Mesenchymal stem cell (in vitro differentiated cells and primary cell): ENCODE results near the gene CLEC19A.
"Not testable (repeated sequence)": the region's sequence is repeated elsewhere in the genome, so short reads cannot be mapped to it uniquely, and the experiment has no call there.

ENCODE experiments used
- DNase-seq: peaks from one replicate; pipeline ENCODE4 v3.0.0-alpha.2; 2013
- H2AFZ ChIP-seq: one replicate; pipeline ENCODE4 v1.6.1; 2013; ENCODE audit warnings: low read depth, mild to moderate bottlenecking, control low read depth, inconsistent platforms, low read length, moderate library complexity
- H2AK5ac ChIP-seq: 2 replicates; pipeline ENCODE4 v1.6.1; 2013; ENCODE audit warnings: low read length, moderate library complexity, mild to moderate bottlenecking, inconsistent platforms; ENCODE audit not compliant: severe bottlenecking
- H2BK120ac ChIP-seq: one replicate; pipeline ENCODE4 v1.6.1; 2013; ENCODE audit warnings: low read depth, mild to moderate bottlenecking, inconsistent platforms, low read length, moderate library complexity
- H2BK12ac ChIP-seq, 2 experiments: one replicate each; pipeline ENCODE4 v1.6.1; 2013; ENCODE audit warnings: inconsistent platforms in 2 of 2, low read length in 2 of 2, mild to moderate bottlenecking in 2 of 2, moderate library complexity in 2 of 2, control low read depth in 1 of 2
- H2BK15ac ChIP-seq: one replicate; pipeline ENCODE4 v1.6.1; 2013; ENCODE audit warnings: mild to moderate bottlenecking, low read depth, inconsistent platforms; ENCODE audit not compliant: poor library complexity, severe bottlenecking
- H2BK5ac ChIP-seq: 2 replicates; pipeline ENCODE4 v1.6.1; 2013; ENCODE audit warnings: low read depth, mild to moderate bottlenecking, low read length, control low read depth, inconsistent platforms; ENCODE audit not compliant: poor library complexity, severe bottlenecking
- H3K14ac ChIP-seq, 2 experiments: one replicate each; pipeline ENCODE4 v1.6.1; 2013; ENCODE audit warnings: inconsistent platforms in 2 of 2, low read length in 2 of 2, control low read depth in 1 of 2, mild to moderate bottlenecking in 1 of 2, moderate library complexity in 1 of 2
- H3K18ac ChIP-seq, 2 experiments: one replicate each; pipeline ENCODE4 v1.6.1; 2013; ENCODE audit warnings: inconsistent platforms in 2 of 2, low read length in 2 of 2, control low read depth in 1 of 2, low read depth in 1 of 2, mild to moderate bottlenecking in 1 of 2
- H3K23ac ChIP-seq, 2 experiments: one replicate each; pipeline ENCODE4 v1.6.1; 2013; ENCODE audit warnings: inconsistent platforms in 2 of 2, low read length in 2 of 2, mild to moderate bottlenecking in 2 of 2, moderate library complexity in 2 of 2, control low read depth in 1 of 2
- H3K27ac ChIP-seq: 2 replicates; pipeline ENCODE4 v1.5.1; 2013; ENCODE audit warnings: mild to moderate bottlenecking, moderate library complexity, low read length, control low read depth, inconsistent platforms; ENCODE audit not compliant: poor library complexity, severe bottlenecking
- H3K27me3 ChIP-seq, 2 experiments: 2 replicates each; pipeline versions ENCODE4 v1.6.1 to v1.7.0; 2013; ENCODE audit warnings: low read length in 2 of 2, mild to moderate bottlenecking in 2 of 2, moderate library complexity in 2 of 2, control low read depth in 1 of 2, inconsistent platforms in 1 of 2; ENCODE audit not compliant: control insufficient read depth in 1 of 2, insufficient read depth in 1 of 2
- H3K36me3 ChIP-seq, 2 experiments: 2 replicates each; pipeline versions ENCODE4 v1.6.1 to v1.7.0; 2013; ENCODE audit warnings: low read length in 2 of 2, control low read depth in 1 of 2, inconsistent platforms in 1 of 2, low read depth in 1 of 2, mild to moderate bottlenecking in 1 of 2; ENCODE audit not compliant: insufficient read depth in 2 of 2, control insufficient read depth in 1 of 2
- H3K4ac ChIP-seq, 2 experiments: one replicate each; pipeline ENCODE4 v1.6.1; 2013; ENCODE audit warnings: inconsistent platforms in 2 of 2, low read length in 2 of 2, mild to moderate bottlenecking in 2 of 2, moderate library complexity in 2 of 2, control low read depth in 1 of 2, low read depth in 1 of 2
- H3K4me1 ChIP-seq: 2 replicates; pipeline ENCODE4 v1.6.1; 2013; ENCODE audit warnings: low read depth, low read length, control low read depth; ENCODE audit not compliant: control insufficient read depth, insufficient read depth
- H3K4me2 ChIP-seq: 2 replicates; pipeline ENCODE4 v1.6.1; 2013; ENCODE audit warnings: low read length, mild to moderate bottlenecking, inconsistent platforms; ENCODE audit not compliant: poor library complexity, severe bottlenecking
- H3K4me3 ChIP-seq, 2 experiments: 2 replicates each; pipeline versions ENCODE4 v1.5.1 to v1.7.0; 2013; ENCODE audit warnings: low read length in 2 of 2, mild to moderate bottlenecking in 2 of 2, control low read depth in 1 of 2, low read depth in 1 of 2; ENCODE audit not compliant: insufficient read depth in 1 of 2
- H3K79me1 ChIP-seq: replicated peaks from 2 replicates; pipeline ENCODE4 v1.6.1; 2013; ENCODE audit warnings: mild to moderate bottlenecking, control low read depth, low read length, inconsistent platforms; ENCODE audit not compliant: poor library complexity, severe bottlenecking
- H3K9ac ChIP-seq: 2 replicates; pipeline ENCODE4 v1.7.0; 2013; ENCODE audit warnings: mild to moderate bottlenecking, low read length, moderate library complexity
- H3K9me3 ChIP-seq: 2 replicates; pipeline ENCODE4 v1.7.0; 2013; ENCODE audit warnings: mild to moderate bottlenecking, low read length; ENCODE audit not compliant: control insufficient read depth
- H4K8ac ChIP-seq: one replicate; pipeline ENCODE4 v1.6.1; 2013; ENCODE audit warnings: inconsistent platforms, mild to moderate bottlenecking, low read length, moderate library complexity
- H4K91ac ChIP-seq: one replicate; pipeline ENCODE4 v1.6.1; 2013; ENCODE audit warnings: mild to moderate bottlenecking, low read length, inconsistent platforms
- WGBS: methylation state at CpG from one replicate; pipeline ENCODE4 v1.1.7; 2013; ENCODE audit warnings: mixed read lengths; 5-methylcytosine and 5-hydroxymethylcytosine counted together

The CLEC19A gene

DNA sequence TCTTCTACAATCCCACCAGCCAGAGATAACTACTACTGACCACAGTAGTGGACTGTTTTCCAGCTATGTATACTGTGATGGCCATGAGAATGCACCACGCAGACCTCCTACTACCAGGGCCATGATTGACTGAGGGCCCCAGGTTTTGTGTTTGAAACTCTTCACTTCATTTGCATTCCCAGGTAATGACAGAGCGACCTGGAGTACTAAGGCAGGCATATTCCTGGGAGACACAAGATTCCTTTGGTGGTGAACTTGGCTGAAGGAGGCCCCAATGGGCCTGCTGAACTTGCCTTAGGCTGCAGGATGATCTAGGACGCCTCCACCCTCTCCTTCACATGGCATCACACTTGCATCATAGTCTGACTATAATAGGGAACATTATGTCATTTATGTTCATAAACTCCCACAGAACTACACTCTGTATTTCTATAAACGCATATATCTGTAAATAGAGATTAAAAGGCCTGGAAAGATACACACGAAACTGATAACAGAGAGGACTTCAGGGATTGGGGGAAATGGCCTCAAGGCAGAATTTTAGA, 30.4 kb downstream of the CLEC19A start:
- no peak overlapping the region for H3K4me2 ChIP-seq
- H2BK120ac ChIP-seq, result no peak overlapping the region
- peaks cover 4% of the 10 kb centered on the region for H3K9me3 ChIP-seq

DNA sequence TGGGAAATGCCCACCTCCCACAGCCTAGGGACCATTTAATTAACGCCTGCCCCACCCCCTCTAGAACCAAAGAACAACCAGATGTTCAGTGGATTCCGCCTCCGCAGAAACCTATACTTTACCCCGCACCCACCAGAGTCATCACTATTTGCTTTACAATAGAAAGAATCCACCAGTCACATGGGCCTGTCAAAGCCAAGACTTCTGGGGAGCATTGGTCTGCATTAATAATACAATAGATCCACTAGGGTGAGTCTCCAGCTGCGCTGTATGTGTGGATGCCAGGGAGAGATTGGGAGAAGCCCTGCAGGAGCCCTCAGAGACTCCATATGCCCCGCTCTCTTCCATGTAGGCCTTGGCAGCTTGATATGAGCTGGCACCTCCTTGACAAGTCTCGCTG, 31.3 kb downstream of the CLEC19A start:
- Histone ChIP-seq H3K18ac (no peak overlapping the region), H2AK5ac (no peak overlapping the region), H4K91ac (no peak overlapping the region), H4K8ac (no peak overlapping the region), H2BK15ac (no peak overlapping the region), H3K4me3 (no peak overlapping the region), H3K23ac (no peak overlapping the region), H3K4ac (no peak overlapping the region), H3K4me2 (no peak overlapping the region), H3K27me3 (peaks cover 0 to 17% of the 10 kb centered on the region in 2 experiments), H3K27ac (no peak overlapping the region), H2BK120ac (no peak overlapping the region), H3K79me1 (no peaks in the 10 kb centered on the region), H3K4me1 (no peaks in the 10 kb centered on the region), H2BK5ac (no peak overlapping the region), H3K14ac (peak overlapping the region in 1 of 2 experiments; percentile 44), H3K36me3 (no peaks in the 10 kb centered on the region), H2AFZ (no peak overlapping the region), H2BK12ac (no peak overlapping the region), H3K9ac (no peak overlapping the region), H3K9me3 (peaks cover 4% of the 10 kb centered on the region)
- WGBS, result 12% methylated on average over 6 of the region's 7 CpGs
- DNase-seq, result no peak

More for the DNA sequence above, 30.4 kb downstream of the CLEC19A start:
- H2AFZ ChIP-seq, result no peak overlapping the region
- no peak overlapping the region for H2BK15ac ChIP-seq
- H2BK12ac ChIP-seq, result no peak overlapping the region
- H2BK5ac ChIP-seq, result no peak overlapping the region
- H3K4me3 ChIP-seq, result no peak overlapping the region
- H4K91ac ChIP-seq, result no peak overlapping the region
- DNase-seq, result no peak
- no peak overlapping the region for H2AK5ac ChIP-seq
- peaks cover 0 to 17% of the 10 kb centered on the region in 2 experiments for H3K27me3 ChIP-seq
- no peak overlapping the region for H3K18ac ChIP-seq
- no peak overlapping the region for H3K9ac ChIP-seq
- H3K4ac ChIP-seq, result no peak overlapping the region
- no peaks in the 10 kb centered on the region for H3K79me1 ChIP-seq
- no peak overlapping the region for H4K8ac ChIP-seq
- H3K23ac ChIP-seq, result no peak overlapping the region
- no peak overlapping the region for H3K14ac ChIP-seq
- no peaks in the 10 kb centered on the region for H3K4me1 ChIP-seq
- H3K27ac ChIP-seq, result no peak overlapping the region
- WGBS, result 63% methylated on average over 2 of the region's 5 CpGs
- H3K36me3 ChIP-seq, result no peaks in the 10 kb centered on the region

- not testable (repeated sequence) for H2AK5ac ChIP-seq, H3K27ac ChIP-seq
- WGBS, result 64% methylated on average over 2 of the region's 2 CpGs
These were observed 35.7 kb downstream of the CLEC19A start for GRCh38 chr16:19321186-19321585.

DNA sequence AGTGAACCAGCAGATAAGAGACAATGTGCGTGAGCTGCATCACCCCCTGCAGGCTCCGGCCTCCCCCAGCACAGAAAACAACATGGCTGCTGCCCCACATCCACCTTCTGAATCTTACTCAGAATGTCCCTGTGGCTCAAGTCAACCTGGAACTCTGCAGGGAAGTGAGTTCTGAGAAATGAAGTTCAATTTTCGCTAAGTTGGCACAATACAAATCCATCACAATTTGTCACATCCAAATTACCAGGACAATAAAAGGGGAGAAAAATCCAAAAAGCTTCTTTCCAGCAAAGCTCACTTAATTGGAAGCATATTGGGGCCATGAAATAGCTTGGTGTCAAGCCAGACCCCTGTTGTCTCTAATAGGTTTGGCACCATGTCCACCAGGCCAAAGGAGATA, 38.1 kb downstream of the CLEC19A start:
- Histone ChIP-seq H2BK120ac (no peak overlapping the region), H4K91ac (no peak overlapping the region), H3K4me1 (no peaks in the 10 kb centered on the region), H3K4me3 (no peak overlapping the region), H2AK5ac (no peak overlapping the region), H3K4me2 (no peak overlapping the region), H2BK5ac (no peak overlapping the region), H3K9ac (no peak overlapping the region), H3K14ac (no peak overlapping the region), H3K79me1 (no peaks in the 10 kb centered on the region), H3K9me3 (peaks cover 14% of the 10 kb centered on the region), H3K27ac (no peak overlapping the region), H2AFZ (no peak overlapping the region), H3K36me3 (no peaks in the 10 kb centered on the region), H4K8ac (no peak overlapping the region), H3K23ac (no peak overlapping the region), H3K18ac (no peak overlapping the region), H2BK12ac (no peak overlapping the region), H3K4ac (no peak overlapping the region), H2BK15ac (no peak overlapping the region), H3K27me3 (peaks cover 0 to 23% of the 10 kb centered on the region in 2 experiments)
- DNase-seq, result no peak
- WGBS, result no CpG with 5 or more reads among the region's 3 CpGs

More at GRCh38 chr16:19321186-19321585, 35.7 kb downstream of the CLEC19A start:
- not testable (repeated sequence) for H2BK15ac ChIP-seq, H4K91ac ChIP-seq, H3K9ac ChIP-seq, H3K4me1 ChIP-seq, DNase-seq, H4K8ac ChIP-seq, H3K14ac ChIP-seq, H2BK5ac ChIP-seq, H3K18ac ChIP-seq, H3K23ac ChIP-seq, H3K4me2 ChIP-seq, H2AFZ ChIP-seq, H3K9me3 ChIP-seq, H2BK120ac ChIP-seq, H2BK12ac ChIP-seq, H3K36me3 ChIP-seq, H3K4me3 ChIP-seq, H3K79me1 ChIP-seq, H3K4ac ChIP-seq
- H3K27me3 ChIP-seq, result peaks cover 0 to 19% of the 10 kb centered on the region in 2 experiments
